Lower lobe of right lung (tissue), 2 donors: ENCODE measurements around the gene C9orf85. TPM values are rescaled to one million over a fixed set of nuclear protein-coding genes. Genes with fewer than 3 reads are reported as not detected.

Experiments
- ATAC-seq, 2 donors: fragments of 200-7000 bp; cut with Tn5 transposase; one replicate each; pipeline ENCODE4 v1.9.1; 2020 to 2022; ENCODE audit warnings: mild to moderate bottlenecking in 2 of 2, moderate library complexity in 2 of 2
- DNase-seq: peaks from one replicate; pipeline ENCODE4 v3.0.0-alpha.2; 2020
- H3K27ac ChIP-seq: fragments of 200-600 bp; one replicate; pipeline ENCODE4 v1.8.0; 2022
- H3K27me3 ChIP-seq: fragments of 200-600 bp; one replicate; pipeline ENCODE4 v1.8.0; 2022; ENCODE audit warnings: low read depth
- H3K36me3 ChIP-seq: fragments of 200-600 bp; one replicate; pipeline ENCODE4 v1.8.0; 2022; ENCODE audit warnings: mild to moderate bottlenecking
- H3K4me1 ChIP-seq: fragments of 200-600 bp; one replicate; pipeline ENCODE4 v1.8.0; 2022
- H3K4me3 ChIP-seq: fragments of 200-600 bp; one replicate; pipeline ENCODE4 v1.8.0; 2022; ENCODE audit warnings: mild to moderate bottlenecking
- H3K9me3 ChIP-seq: fragments of 200-600 bp; one replicate; pipeline ENCODE4 v1.8.0; 2022
- CTCF ChIP-seq: fragments of 200-600 bp; IDR thresholded peaks from one replicate; pipeline ENCODE4 v1.8.0; 2022; ENCODE audit warnings: antibody characterized with exemption, mild to moderate bottlenecking
- intact Hi-C: fragments of 100-400 bp; cut with DNase I; formaldehyde crosslinking; loops from one replicate; pipeline ENCODE4 v1.11.0; 2022
- total RNA-seq: library from RNA; stranded (reverse); fragmentation: NEBNext Ultra II Directional; extraction: Animal tissue kit (Norgen Biotek cat#: 25700); gene quantifications from one replicate; pipeline ENCODE4 v1.2.1, GENCODE V29; 2021
- donor health status: DM: no; HTN: yes; CAD: no; lungs with severe emphysema.

C9orf85 gene
- total RNA-seq, 1 donor from 2014 or later, result 11.1 TPM

- H3K27ac ChIP-seq, result no peak overlapping the region
- no peaks in the 10 kb centered on the region for H3K27me3 ChIP-seq
- H3K36me3 ChIP-seq, result no peaks in the 10 kb centered on the region
- no peak for TF ChIP-seq CTCF
- H3K9me3 ChIP-seq, result no peaks in the 10 kb centered on the region
- intact Hi-C loops, result no loop called here
- no peak for DNase-seq
- H3K4me3 ChIP-seq, result no peak overlapping the region
- no peak for ATAC-seq
- no peaks in the 10 kb centered on the region for H3K4me1 ChIP-seq
Measured at GRCh38 chr9:72012646-72013045, 101.2 kb downstream of the C9orf85 start.

GRCh38 chr9:72013292-72013760, 101.9 kb downstream of the C9orf85 start:
- no peak overlapping the region for H3K4me3 ChIP-seq
- H3K36me3 ChIP-seq, result no peaks in the 10 kb centered on the region
- intact Hi-C loops, result no loop called here
- no peak for DNase-seq
- no peaks in the 10 kb centered on the region for H3K27me3 ChIP-seq
- no peaks in the 10 kb centered on the region for H3K4me1 ChIP-seq
- H3K27ac ChIP-seq, result no peak overlapping the region
- TF ChIP-seq CTCF, result no peak
- H3K9me3 ChIP-seq, result no peaks in the 10 kb centered on the region
- ATAC-seq, result peak in 1 of 2 donors; percentile 28

GRCh38 chr9:72022841-72023240, 111.4 kb downstream of the C9orf85 start:
- DNase-seq (no peak), ATAC-seq (peak; percentile 67 to 71)
- no peak overlapping the region for H3K4me3 ChIP-seq
- H3K9me3 ChIP-seq, result no peaks in the 10 kb centered on the region
- H3K27me3 ChIP-seq, result no peaks in the 10 kb centered on the region
- no peak for TF ChIP-seq CTCF
- no peak overlapping the region for H3K27ac ChIP-seq
- intact Hi-C loops, result loop anchor here (10.0 kb wide), 1 partner anchor 218 kb away; no protein-coding TSS in a partner anchor
- H3K36me3 ChIP-seq, result no peaks in the 10 kb centered on the region
- no peaks in the 10 kb centered on the region for H3K4me1 ChIP-seq

Other genes with a start within 250 kb of the C9orf85 start
- 152 TPM for gene CEMIP2, start 143.1 kb upstream of the C9orf85 start, total RNA-seq
- 12.8 TPM for gene ABHD17B, start 446 bp upstream of the C9orf85 start, total RNA-seq
- not detected for gene C9orf57, start 149.0 kb downstream of the C9orf85 start, total RNA-seq
- gene GDA, start 237.8 kb downstream of the C9orf85 start, total RNA-seq, result 0.30 TPM